HepG2 (cell line): ENCODE results near the gene TPI1. TPM values are rescaled to one million over a fixed set of nuclear protein-coding genes. Genes with fewer than 3 reads are reported as not detected.

ENCODE experiments used
- ARNT2 ChIP-seq: sonication (generic); formaldehyde crosslinking; IDR thresholded peaks from 2 replicates; pipeline ENCODE4 v1.8.0; 2022; ENCODE audit warnings: mild to moderate bottlenecking, low read depth, missing genetic modification reagents, moderate library complexity
- CBX2 ChIP-seq, 2 experiments: fragments of 200-600 bp in 1 of 2; sonication (generic); formaldehyde crosslinking in 1 of 2; IDR thresholded peaks; 2 replicates each; pipeline versions ENCODE4 v1.7.0 to v1.8.1; 2018 to 2022; ENCODE audit warnings: low read depth in 2 of 2, low read length in 1 of 2, mild to moderate bottlenecking in 1 of 2, missing genetic modification reagents in 1 of 2
- EHMT2 ChIP-seq: fragments of 200-600 bp; sonication (generic); IDR thresholded peaks from 2 replicates; pipeline ENCODE4 v1.7.0; 2017; ENCODE audit warnings: antibody characterized with exemption, low read depth, low read length, borderline replicate concordance
- HCFC1 ChIP-seq: fragments of 150-350 bp; IDR thresholded peaks from 2 replicates; pipeline ENCODE4 v1.6.1; 2014; ENCODE audit warnings: low read depth, low read length
- HNF4G ChIP-seq, 2 experiments: sonication (generic) in 1 of 2; formaldehyde crosslinking in 1 of 2; IDR thresholded peaks; 2 replicates each; pipeline versions ENCODE4 v1.4.0 to v1.6.1; 2011 to 2020; ENCODE audit warnings: borderline replicate concordance in 2 of 2, low read depth in 2 of 2, mild to moderate bottlenecking in 2 of 2, low read length in 1 of 2, missing genetic modification reagents in 1 of 2, moderate library complexity in 1 of 2
- IKZF4 ChIP-seq: sonication (generic); formaldehyde crosslinking; IDR thresholded peaks from 2 replicates; pipeline ENCODE4 v1.5.1; 2020; ENCODE audit warnings: borderline replicate concordance, mild to moderate bottlenecking, low read depth, missing genetic modification reagents; ENCODE audit errors: not compliant biosample characterization
- ISL2 ChIP-seq: sonication (generic); formaldehyde crosslinking; IDR thresholded peaks from 2 replicates; pipeline ENCODE4 v1.5.0; 2020; ENCODE audit warnings: missing genetic modification reagents
- KLF9 ChIP-seq: IDR thresholded peaks from 2 replicates; pipeline ENCODE4 v1.6.1; 2016; ENCODE audit warnings: low read depth
- NCOR1 ChIP-seq: fragments of 200-600 bp; sonication (generic); IDR thresholded peaks from 2 replicates; pipeline ENCODE4 v1.7.0; 2017; ENCODE audit warnings: antibody characterized with exemption, low read length, borderline replicate concordance
- PLRG1 ChIP-seq: fragments of 450-650 bp; conservative IDR thresholded peaks from 2 replicates; pipeline ENCODE4 v1.6.1; 2016
- SAFB2 ChIP-seq: sonication (generic); formaldehyde crosslinking; IDR thresholded peaks from 2 replicates; pipeline ENCODE4 v1.5.1; 2020; ENCODE audit warnings: missing genetic modification reagents, low read depth, mild to moderate bottlenecking, borderline replicate concordance
- SP4 ChIP-seq: sonication (generic); formaldehyde crosslinking; IDR thresholded peaks from 2 replicates; pipeline ENCODE4 v1.8.1; 2023; ENCODE audit warnings: mild to moderate bottlenecking, missing genetic modification reagents
- TEAD2 ChIP-seq: sonication (generic); formaldehyde crosslinking; IDR thresholded peaks from 2 replicates; pipeline ENCODE4 v1.9.0; 2021; ENCODE audit warnings: missing genetic modification reagents
- THYN1 ChIP-seq: sonication (generic); formaldehyde crosslinking; IDR thresholded peaks from 2 replicates; pipeline ENCODE4 v1.8.1; 2023; ENCODE audit warnings: low read depth, mild to moderate bottlenecking, moderate library complexity, missing genetic modification reagents, borderline replicate concordance
- ZFAT ChIP-seq: sonication (generic); formaldehyde crosslinking; conservative IDR thresholded peaks from 2 replicates; pipeline ENCODE4 v1.8.1; 2023; ENCODE audit warnings: missing genetic modification reagents, inconsistent platforms
- ZFP41 ChIP-seq: sonication (generic); formaldehyde crosslinking; IDR thresholded peaks from 2 replicates; pipeline ENCODE4 v1.4.0; 2020; ENCODE audit warnings: mild to moderate bottlenecking, missing genetic modification reagents, borderline replicate concordance
- ZNF263 ChIP-seq: sonication (generic); formaldehyde crosslinking; IDR thresholded peaks from 2 replicates; pipeline ENCODE4 v1.4.0; 2020; ENCODE audit warnings: missing genetic modification reagents
- ZNF547 ChIP-seq: sonication (generic); formaldehyde crosslinking; IDR thresholded peaks from 2 replicates; pipeline ENCODE4 v1.5.1; 2020; ENCODE audit warnings: mild to moderate bottlenecking, missing genetic modification reagents
- ZNF749 ChIP-seq: sonication (generic); formaldehyde crosslinking; IDR thresholded peaks from 2 replicates; pipeline ENCODE4 v1.8.0; 2022; ENCODE audit warnings: mild to moderate bottlenecking, missing genetic modification reagents, moderate library complexity, borderline replicate concordance
- ZNF768 ChIP-seq: sonication (generic); formaldehyde crosslinking; IDR thresholded peaks from 2 replicates; pipeline ENCODE4 v1.4.0; 2020; ENCODE audit warnings: missing genetic modification reagents
- ZSCAN21 ChIP-seq: sonication (generic); formaldehyde crosslinking; IDR thresholded peaks from 2 replicates; pipeline ENCODE4 v1.8.0; 2022; ENCODE audit warnings: mild to moderate bottlenecking, missing genetic modification reagents, moderate library complexity, borderline replicate concordance
- polyA plus RNA-seq, 8 experiments: library from polyadenylated mRNA; depleted of rRNA in 3 of 8; stranded (reverse) in 7 of 8; unstranded in 1 of 8; fragments of >200 nt; fragmentation: Illumina TruSeq in 4 of 8; extraction: Trizol in 4 of 8; gene quantifications; 2 replicates each; pipeline versions ENCODE4 v1.2.1 to v1.2.3, GENCODE V29; 2011 to 2016; ENCODE audit warnings: low read depth in 4 of 8, missing spikeins in 1 of 8, mixed read lengths in 1 of 8; ENCODE audit not compliant: insufficient read depth in 1 of 8
- total RNA-seq, 5 experiments: library from RNA; depleted of rRNA; stranded (reverse); fragments of >200 nt; fragmentation: Illumina TruSeq; extraction: Trizol; gene quantifications; 2 replicates each; pipeline ENCODE4 v1.2.3, GENCODE V29; 2016; ENCODE audit warnings: low read depth in 1 of 5
- TF ChIP-seq, protein P1 (sequence below): sonication (generic); formaldehyde crosslinking; IDR thresholded peaks from 2 replicates; pipeline ENCODE4 v1.8.0; 2022; ENCODE audit warnings: mild to moderate bottlenecking, missing genetic modification reagents; ENCODE audit not compliant: insufficient replicate concordance
- TF ChIP-seq, protein P2 (sequence below): sonication (generic); formaldehyde crosslinking; IDR thresholded peaks from 2 replicates; pipeline ENCODE4 v1.5.0; 2020; ENCODE audit warnings: missing genetic modification reagents
- TF ChIP-seq, protein P3 (sequence below): sonication (generic); formaldehyde crosslinking; IDR thresholded peaks from 2 replicates; pipeline ENCODE4 v1.4.0; 2020; ENCODE audit warnings: missing genetic modification reagents, borderline replicate concordance

Gene TPI1
- total and polyA plus RNA-seq, 2 of the 13 experiments (the other 11 are each of a cell fraction or from before 2014, with no cell fraction given), result 945 to 2,535 TPM

DNA sequence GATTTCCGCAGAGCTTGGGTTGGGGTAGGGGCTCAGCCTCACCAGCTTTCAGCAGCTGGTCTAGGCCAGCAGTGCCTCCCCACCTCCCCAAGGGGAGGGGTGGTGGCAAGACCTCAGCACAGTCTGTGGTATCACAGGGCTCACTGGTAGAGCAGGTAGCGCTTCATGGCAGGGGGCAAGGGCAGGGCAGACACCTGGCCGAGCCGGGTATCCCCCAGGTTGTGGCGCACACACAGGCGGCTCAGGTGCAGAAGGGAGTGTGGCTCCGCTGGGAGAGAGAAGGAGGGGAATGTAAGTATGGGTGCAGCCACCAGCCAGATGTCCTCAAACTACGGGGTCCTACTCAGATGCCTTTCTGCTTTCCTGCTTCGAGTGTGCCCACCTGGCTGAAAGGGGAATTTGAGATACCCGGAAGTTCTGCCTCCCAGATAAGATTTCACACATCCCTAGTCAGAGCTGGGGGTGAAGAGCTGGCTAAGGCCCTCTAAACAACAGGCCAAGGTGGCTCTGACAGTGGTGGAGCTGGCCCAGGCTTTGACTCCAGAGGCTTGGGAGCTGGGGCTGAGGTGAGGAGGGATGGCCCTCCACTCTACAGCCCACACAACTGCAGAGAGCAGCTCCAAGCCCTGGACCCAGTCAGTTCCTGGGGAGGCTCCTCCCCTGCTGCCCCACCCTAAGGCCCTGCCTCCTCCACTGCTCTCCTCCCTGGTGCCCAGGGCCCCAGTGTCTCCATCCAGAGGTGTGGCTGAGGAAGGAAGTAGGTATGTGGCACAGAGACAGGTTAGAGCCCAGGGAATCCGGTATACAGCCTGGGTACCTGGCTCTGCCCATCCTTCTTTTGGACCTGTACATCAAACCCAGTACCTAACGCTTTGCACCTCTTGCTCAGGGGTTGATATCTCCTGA is 4.0 kb downstream of the TPI1 start (continued):
- TF ChIP-seq THYN1 (CRISPR knock-in tag) (no peak), ZNF749 (no peak), HNF4G (IDR thresholded peaks at IDR 0.05; ENCODE audit: borderline replicate concordance, low read depth, low read length) (no peak), HNF4G (CRISPR knock-in tag; IDR thresholded peaks at IDR 0.05; ENCODE audit: borderline replicate concordance, low read depth) (no peak), EHMT2 (no peak), ZNF547 (CRISPR knock-in tag) (no peak), ZSCAN21 (no peak), NCOR1 (no peak), TEAD2 (CRISPR knock-in tag) (no peak), ZFP41 (CRISPR knock-in tag) (no peak), ZFAT (CRISPR knock-in tag) (no peak), ZNF263 (CRISPR knock-in tag) (peak; percentile 58; the same call in 1 of the 2 replicates), ARNT2 (CRISPR knock-in tag) (0 out of 2 replicates have a peak, but pooled peaks have one; percentile 18), IKZF4 (no peak), SAFB2 (CRISPR knock-in tag) (peak; percentile 48; the same call in 1 of the 2 replicates), KLF9 (CRISPR knock-in tag) (no peak), PLRG1 (no peak), HCFC1 (no peak), ZNF768 (CRISPR knock-in tag) (no peak), ISL2 (no peak), SP4 (CRISPR knock-in tag) (no peak; the same call in none of the 2 replicates), CBX2 (IDR thresholded peaks at IDR 0.05; ENCODE audit: low read depth, low read length) (no peak), CBX2 (CRISPR knock-in tag; IDR thresholded peaks at IDR 0.05; ENCODE audit: low read depth) (no peak)
- TF ChIP-seq, protein P1, sequence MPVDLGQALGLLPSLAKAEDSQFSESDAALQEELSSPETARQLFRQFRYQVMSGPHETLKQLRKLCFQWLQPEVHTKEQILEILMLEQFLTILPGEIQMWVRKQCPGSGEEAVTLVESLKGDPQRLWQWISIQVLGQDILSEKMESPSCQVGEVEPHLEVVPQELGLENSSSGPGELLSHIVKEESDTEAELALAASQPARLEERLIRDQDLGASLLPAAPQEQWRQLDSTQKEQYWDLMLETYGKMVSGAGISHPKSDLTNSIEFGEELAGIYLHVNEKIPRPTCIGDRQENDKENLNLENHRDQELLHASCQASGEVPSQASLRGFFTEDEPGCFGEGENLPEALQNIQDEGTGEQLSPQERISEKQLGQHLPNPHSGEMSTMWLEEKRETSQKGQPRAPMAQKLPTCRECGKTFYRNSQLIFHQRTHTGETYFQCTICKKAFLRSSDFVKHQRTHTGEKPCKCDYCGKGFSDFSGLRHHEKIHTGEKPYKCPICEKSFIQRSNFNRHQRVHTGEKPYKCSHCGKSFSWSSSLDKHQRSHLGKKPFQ, result no peak
- TF ChIP-seq, protein P2, sequence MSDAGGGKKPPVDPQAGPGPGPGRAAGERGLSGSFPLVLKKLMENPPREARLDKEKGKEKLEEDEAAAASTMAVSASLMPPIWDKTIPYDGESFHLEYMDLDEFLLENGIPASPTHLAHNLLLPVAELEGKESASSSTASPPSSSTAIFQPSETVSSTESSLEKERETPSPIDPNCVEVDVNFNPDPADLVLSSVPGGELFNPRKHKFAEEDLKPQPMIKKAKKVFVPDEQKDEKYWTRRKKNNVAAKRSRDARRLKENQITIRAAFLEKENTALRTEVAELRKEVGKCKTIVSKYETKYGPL (CRISPR knock-in tag), result no peak
- TF ChIP-seq, protein P3, sequence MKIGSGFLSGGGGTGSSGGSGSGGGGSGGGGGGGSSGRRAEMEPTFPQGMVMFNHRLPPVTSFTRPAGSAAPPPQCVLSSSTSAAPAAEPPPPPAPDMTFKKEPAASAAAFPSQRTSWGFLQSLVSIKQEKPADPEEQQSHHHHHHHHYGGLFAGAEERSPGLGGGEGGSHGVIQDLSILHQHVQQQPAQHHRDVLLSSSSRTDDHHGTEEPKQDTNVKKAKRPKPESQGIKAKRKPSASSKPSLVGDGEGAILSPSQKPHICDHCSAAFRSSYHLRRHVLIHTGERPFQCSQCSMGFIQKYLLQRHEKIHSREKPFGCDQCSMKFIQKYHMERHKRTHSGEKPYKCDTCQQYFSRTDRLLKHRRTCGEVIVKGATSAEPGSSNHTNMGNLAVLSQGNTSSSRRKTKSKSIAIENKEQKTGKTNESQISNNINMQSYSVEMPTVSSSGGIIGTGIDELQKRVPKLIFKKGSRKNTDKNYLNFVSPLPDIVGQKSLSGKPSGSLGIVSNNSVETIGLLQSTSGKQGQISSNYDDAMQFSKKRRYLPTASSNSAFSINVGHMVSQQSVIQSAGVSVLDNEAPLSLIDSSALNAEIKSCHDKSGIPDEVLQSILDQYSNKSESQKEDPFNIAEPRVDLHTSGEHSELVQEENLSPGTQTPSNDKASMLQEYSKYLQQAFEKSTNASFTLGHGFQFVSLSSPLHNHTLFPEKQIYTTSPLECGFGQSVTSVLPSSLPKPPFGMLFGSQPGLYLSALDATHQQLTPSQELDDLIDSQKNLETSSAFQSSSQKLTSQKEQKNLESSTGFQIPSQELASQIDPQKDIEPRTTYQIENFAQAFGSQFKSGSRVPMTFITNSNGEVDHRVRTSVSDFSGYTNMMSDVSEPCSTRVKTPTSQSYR (CRISPR knock-in tag), result no peak
